Measurements from ENCODE around the gene ARHGAP25.
A peak's percentile ranks its signal among the peaks of the same experiment; 100 is the strongest.

ARHGAP25 gene

DNA sequence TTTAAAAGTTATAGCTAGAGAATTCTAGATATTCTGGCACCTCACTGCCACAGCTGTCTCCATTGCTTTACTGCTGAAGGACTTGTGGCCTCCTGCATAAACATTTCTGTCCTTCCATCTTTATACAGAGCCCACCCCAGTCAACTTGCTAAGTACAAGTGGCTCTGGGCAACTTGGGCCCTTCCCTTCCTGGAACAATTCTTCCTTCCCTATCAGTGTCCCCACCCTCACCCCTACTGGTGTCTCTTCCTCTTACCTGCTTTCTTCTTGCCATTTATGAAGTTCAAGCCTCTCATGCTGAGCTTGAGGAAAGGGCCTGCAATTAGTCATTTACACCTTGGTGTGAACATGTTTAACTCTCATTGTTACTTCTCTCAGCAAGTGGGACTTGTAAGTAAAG is 45.0 kb downstream of the ARHGAP25 start:
- Histone ChIP-seq H3K27ac (ENCODE audit: low read depth, low read length) (no peak overlapping the region), H3K27me3 (ENCODE audit: control insufficient read depth, low read length) (no peaks in the 10 kb centered on the region), H3K4me2 (ENCODE audit: low read length) (no peak overlapping the region; the same call in 1 of the 2 replicates), H3K9me3 (ENCODE audit: control insufficient read depth, insufficient read depth, low read length) (no peaks in the 10 kb centered on the region), H3K9me2 (replicated peaks; ENCODE audit: control insufficient read depth, low read length) (no peaks in the 10 kb centered on the region), H3F3A (ENCODE audit: control insufficient read depth, insufficient read depth) (peaks cover 8% of the 10 kb centered on the region), H3K79me2 (ENCODE audit: control insufficient read depth, low read length) (peaks cover 27% of the 10 kb centered on the region), H3K36me3 (ENCODE audit: control insufficient read depth, low read length) (peaks cover 85% of the 10 kb centered on the region), H4K20me1 (ENCODE audit: control insufficient read depth, insufficient read depth, low read depth, low read length) (no peaks in the 10 kb centered on the region), H3K4me3 (ENCODE audit: low read length) (no peak overlapping the region), H3K4me1 (ENCODE audit: control insufficient read depth, low read length) (peaks cover 75% of the 10 kb centered on the region)
- TF ChIP-seq EZH2phosphoT487 (IDR thresholded peaks at IDR 0.05; ENCODE audit: borderline replicate concordance, low read length) = no peak
- TF ChIP-seq, protein P1, sequence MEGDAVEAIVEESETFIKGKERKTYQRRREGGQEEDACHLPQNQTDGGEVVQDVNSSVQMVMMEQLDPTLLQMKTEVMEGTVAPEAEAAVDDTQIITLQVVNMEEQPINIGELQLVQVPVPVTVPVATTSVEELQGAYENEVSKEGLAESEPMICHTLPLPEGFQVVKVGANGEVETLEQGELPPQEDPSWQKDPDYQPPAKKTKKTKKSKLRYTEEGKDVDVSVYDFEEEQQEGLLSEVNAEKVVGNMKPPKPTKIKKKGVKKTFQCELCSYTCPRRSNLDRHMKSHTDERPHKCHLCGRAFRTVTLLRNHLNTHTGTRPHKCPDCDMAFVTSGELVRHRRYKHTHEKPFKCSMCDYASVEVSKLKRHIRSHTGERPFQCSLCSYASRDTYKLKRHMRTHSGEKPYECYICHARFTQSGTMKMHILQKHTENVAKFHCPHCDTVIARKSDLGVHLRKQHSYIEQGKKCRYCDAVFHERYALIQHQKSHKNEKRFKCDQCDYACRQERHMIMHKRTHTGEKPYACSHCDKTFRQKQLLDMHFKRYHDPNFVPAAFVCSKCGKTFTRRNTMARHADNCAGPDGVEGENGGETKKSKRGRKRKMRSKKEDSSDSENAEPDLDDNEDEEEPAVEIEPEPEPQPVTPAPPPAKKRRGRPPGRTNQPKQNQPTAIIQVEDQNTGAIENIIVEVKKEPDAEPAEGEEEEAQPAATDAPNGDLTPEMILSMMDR (IDR thresholded peaks at IDR 0.05; ENCODE audit: low read depth, low read length, poor library complexity, severe bottlenecking) = no peak

DNA sequence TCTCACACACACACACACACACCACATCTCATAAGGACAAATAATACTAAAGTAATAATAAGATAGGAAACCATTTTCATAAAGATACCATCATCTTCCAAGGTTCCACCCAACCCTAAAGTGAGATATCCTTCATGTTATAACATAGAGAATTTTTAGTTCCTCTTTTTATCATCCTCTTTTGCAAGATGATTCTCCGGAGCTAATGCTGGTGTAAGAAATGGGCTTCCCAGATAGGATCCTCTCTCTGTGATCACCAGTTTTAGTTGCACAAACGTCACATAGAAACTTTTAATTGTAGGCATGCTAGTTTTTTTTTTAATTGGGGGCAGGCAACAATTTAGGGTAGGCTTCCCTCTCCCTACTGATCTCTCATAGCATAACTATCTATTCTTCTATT is 49.6 kb downstream of the ARHGAP25 start:
- Histone ChIP-seq H3F3A (ENCODE audit: control insufficient read depth, insufficient read depth) (peaks cover 10% of the 10 kb centered on the region), H3K27me3 (ENCODE audit: control insufficient read depth, low read length) (no peaks in the 10 kb centered on the region), H3K27ac (ENCODE audit: low read depth, low read length) (peak overlapping the region; percentile 25), H3K4me1 (ENCODE audit: control insufficient read depth, low read length) (peaks cover 71% of the 10 kb centered on the region), H3K4me3 (ENCODE audit: low read length) (no peak overlapping the region; the same call in 1 of the 2 replicates), H4K20me1 (ENCODE audit: control insufficient read depth, insufficient read depth, low read depth, low read length) (no peaks in the 10 kb centered on the region), H3K4me2 (ENCODE audit: low read length) (peak overlapping the region; percentile 38), H3K9me2 (replicated peaks; ENCODE audit: control insufficient read depth, low read length) (no peaks in the 10 kb centered on the region), H3K36me3 (ENCODE audit: control insufficient read depth, low read length) (peaks cover 93% of the 10 kb centered on the region), H3K9me3 (ENCODE audit: control insufficient read depth, insufficient read depth, low read length) (no peaks in the 10 kb centered on the region), H3K79me2 (ENCODE audit: control insufficient read depth, low read length) (no peaks in the 10 kb centered on the region; the same call in 1 of the 2 replicates)
- TF ChIP-seq EZH2phosphoT487 (IDR thresholded peaks at IDR 0.05; ENCODE audit: borderline replicate concordance, low read length) = no peak
- TF ChIP-seq, protein P1 (IDR thresholded peaks at IDR 0.05; ENCODE audit: low read depth, low read length, poor library complexity, severe bottlenecking) = no peak

DNA sequence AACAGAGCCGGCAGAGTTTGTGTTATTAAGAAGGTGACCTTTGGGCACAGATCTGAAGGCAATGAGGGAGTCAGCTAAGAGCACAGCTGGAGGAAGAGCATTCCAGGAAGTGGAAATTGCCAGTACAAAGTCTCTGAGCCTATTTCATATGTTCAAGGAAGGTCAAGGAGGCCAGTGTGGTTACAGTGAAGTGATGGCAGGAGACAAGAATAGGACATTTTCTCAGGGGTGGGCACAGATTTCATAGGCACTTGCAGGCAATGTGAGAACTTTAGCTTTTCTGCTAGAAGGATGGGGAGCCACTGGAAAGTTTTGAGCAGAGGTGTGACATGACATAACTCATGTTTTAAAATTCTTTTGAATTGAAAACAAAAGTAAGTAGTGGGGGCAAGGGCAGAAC is 50.3 kb downstream of the ARHGAP25 start:
- Histone ChIP-seq H4K20me1 (ENCODE audit: control insufficient read depth, insufficient read depth, low read depth, low read length) (no peaks in the 10 kb centered on the region), H3K27me3 (ENCODE audit: control insufficient read depth, low read length) (no peaks in the 10 kb centered on the region), H3K27ac (ENCODE audit: low read depth, low read length) (0 out of 2 replicates have a peak overlapping the region, but pooled peaks have one; percentile 25), H3K4me2 (ENCODE audit: low read length) (no peak overlapping the region), H3K36me3 (ENCODE audit: control insufficient read depth, low read length) (peaks cover 89% of the 10 kb centered on the region), H3F3A (ENCODE audit: control insufficient read depth, insufficient read depth) (peaks cover 12% of the 10 kb centered on the region), H3K9me2 (replicated peaks; ENCODE audit: control insufficient read depth, low read length) (no peaks in the 10 kb centered on the region), H3K9me3 (ENCODE audit: control insufficient read depth, insufficient read depth, low read length) (no peaks in the 10 kb centered on the region), H3K79me2 (ENCODE audit: control insufficient read depth, low read length) (no peaks in the 10 kb centered on the region), H3K4me3 (ENCODE audit: low read length) (no peak overlapping the region), H3K4me1 (ENCODE audit: control insufficient read depth, low read length) (peaks cover 71% of the 10 kb centered on the region)
- TF ChIP-seq, protein P1 (IDR thresholded peaks at IDR 0.05; ENCODE audit: low read depth, low read length, poor library complexity, severe bottlenecking) = no peak
- TF ChIP-seq EZH2phosphoT487 (IDR thresholded peaks at IDR 0.05; ENCODE audit: borderline replicate concordance, low read length) = no peak
